Endothelial cell of hepatic sinusoid (primary cell): ENCODE results near the gene ARF1.

Experiments
- in situ Hi-C: cut with HindIII; loops from 2 replicates; pipeline ENCODE4 v1.10.0; 2017; ENCODE audit warnings: low sequenced_read_pairs

The ARF1 gene

DNA sequence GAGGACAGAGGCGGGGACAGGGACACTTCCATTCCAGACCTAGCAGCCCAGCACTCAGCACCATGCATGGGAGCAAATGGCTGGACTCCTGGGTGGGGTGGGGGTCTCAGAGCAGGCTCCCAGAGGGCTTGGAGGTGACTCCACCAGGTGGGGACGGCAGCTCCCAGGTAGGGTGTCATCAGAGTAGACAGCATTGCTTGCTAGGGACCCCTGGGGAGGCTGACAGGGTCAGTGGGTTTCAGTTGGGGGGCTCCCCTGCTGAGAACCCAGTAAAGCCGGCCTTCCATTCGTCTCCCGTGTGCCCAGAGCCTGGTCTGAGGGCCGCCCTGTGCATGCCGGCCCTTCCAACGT, 62.5 kb downstream of the ARF1 start:
- in situ Hi-C loops, result no loop called here

DNA sequence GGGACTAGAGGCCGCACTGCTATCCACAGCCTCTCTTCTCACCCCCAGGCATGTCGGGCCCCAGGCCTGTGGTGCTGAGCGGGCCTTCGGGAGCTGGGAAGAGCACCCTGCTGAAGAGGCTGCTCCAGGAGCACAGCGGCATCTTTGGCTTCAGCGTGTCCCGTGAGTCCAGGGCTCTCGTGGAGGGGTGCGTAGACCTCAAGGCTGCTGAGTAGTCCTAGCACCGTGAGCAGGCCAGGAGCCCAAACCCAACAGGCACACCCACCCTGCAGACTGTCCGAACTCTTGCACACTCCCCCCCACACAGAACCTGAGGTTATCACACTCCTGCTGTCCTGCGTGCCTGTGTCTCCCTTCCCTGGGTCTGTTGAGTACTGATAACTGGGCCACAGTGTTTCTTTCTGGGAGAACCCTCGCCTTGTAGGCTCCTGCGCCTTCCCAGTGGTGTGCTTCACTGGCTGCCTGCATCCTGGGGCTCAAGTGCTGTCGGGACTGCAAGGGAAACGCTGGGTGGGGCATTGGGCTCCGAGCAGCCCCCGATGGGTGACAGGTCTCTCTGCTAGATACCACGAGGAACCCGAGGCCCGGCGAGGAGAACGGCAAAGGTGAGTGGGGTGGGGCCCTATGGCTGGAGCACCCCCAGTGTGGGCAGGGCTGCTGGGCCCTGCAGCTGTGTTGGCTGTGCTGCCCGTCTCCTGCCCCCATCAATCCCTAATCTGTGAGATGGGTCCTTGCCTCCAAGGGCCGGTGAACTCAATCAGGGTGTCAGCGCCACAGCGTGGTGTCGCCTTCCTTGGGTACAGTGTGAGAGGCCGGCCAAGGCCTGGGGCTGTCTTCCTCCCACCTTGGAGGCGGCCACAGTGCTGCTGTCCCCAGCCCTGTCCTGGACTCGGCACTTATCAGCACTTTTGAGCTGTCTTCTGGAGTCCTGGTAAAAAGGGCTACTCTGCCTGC, 63.2 kb downstream of the ARF1 start:
- in situ Hi-C loops, result no loop called here

DNA sequence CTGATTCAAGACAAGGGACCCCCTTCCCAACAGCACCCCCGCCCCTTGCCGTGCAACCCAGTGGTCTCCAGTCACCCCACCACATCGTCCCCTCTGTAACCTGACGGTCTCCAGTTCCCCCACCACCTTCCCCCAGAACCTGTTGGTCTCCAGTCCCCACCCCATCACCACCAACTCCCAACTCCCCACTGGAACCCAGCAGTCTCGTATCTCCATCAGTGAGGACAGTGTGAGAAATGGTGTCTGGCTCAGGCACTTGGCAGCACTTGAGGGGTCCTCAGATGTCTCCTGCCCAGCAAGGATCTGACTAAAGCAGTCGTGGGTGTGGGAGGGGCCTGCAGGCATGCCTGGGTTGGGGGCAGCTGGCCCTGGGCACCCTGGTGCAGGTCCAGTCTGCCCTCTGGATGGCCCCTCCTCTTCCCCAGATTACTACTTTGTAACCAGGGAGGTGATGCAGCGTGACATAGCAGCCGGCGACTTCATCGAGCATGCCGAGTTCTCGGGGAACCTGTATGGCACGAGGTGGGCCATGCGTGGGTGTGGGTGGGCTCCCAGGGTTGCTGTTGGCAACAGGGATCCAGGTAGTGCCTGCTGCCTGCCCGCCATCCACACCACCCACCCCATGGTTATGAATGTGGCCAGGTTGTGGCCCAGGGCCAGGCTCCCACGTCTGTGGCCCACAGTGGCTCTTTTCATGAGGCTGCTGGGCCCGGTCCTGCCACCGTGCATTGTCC, 64.1 kb downstream of the ARF1 start:
- in situ Hi-C loops, result no loop called here

DNA sequence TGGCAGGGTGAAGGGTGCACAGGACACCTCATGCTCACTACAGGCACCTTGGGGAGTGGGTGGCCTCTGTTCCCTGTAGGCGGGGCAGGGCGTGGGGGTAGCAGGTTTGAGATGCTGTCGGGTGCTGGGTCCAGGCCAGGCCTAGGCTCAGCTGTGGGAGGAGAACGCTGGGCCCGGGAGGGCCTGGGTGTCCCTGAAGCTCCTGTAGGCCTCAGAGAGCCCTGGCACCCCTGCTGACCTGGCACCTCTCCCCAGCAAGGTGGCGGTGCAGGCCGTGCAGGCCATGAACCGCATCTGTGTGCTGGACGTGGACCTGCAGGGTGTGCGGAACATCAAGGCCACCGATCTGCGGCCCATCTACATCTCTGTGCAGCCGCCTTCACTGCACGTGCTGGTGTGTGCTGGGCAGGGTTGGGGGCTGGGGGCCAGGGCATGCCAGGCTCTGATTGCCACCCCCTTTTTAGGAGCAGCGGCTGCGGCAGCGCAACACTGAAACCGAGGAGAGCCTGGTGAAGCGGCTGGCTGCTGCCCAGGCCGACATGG, 64.7 kb downstream of the ARF1 start:
- in situ Hi-C loops, result no loop called here

DNA sequence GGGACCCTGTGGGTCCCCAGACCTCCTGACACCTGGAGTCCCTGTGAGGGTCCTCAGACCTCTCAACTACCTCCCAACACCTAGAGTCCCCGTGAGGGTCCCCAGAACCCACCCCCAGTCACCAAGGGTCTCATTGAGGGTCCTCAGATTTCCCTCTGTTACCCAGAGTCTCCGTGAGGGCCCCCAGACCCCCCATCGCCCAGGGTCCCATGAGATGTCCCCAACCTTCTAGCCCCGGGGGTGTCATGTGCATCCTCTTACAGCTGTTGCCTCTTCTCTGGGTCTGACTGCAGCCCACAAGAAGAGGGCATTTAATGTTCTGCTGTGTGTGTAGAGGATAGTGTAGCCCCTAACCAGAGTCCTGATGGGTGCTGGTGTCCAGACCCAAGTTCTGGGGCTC, 65.3 kb downstream of the ARF1 start:
- in situ Hi-C loops, result no loop called here

DNA sequence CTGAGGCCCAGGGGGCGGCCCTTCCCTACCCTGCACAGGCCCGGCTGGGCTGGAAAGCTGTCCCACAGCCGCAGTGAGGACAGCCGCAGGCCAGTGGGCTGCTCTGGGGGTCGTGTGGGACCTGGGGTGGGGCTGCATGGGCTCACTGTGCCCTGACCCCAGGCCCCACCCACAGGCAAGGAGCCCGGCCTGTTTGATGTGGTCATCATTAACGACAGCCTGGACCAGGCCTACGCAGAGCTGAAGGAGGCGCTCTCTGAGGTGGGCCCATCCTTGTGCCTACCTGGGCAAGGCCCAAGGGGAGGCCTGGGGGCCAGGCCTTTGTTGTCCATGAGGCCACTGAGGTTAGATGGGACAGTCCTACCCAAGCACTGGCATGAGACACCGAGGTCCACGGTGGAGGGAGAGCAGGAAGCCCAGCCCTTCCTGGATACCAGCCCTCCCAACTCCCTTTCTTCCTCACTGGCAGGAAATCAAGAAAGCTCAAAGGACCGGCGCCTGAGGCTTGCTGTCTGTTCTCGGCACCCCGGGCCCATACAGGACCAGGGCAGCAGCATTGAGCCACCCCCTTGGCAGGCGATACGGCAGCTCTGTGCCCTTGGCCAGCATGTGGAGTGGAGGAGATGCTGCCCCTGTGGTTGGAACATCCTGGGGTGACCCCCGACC, 65.8 kb downstream of the ARF1 start:
- in situ Hi-C loops, result no loop called here
